Colonic mucosa (tissue), 4 donors: Measurements from ENCODE around the gene RNF168. TPM values are rescaled to one million over a fixed set of nuclear protein-coding genes. Genes with fewer than 3 reads are reported as not detected.

Experiments
- DNase-seq: peaks from one replicate; pipeline ENCODE4 v3.0.0-alpha.2; 2020
- H3K27ac ChIP-seq: fragments of 200-600 bp; one replicate; pipeline ENCODE4 v1.8.0; 2021
- H3K27me3 ChIP-seq: fragments of 200-600 bp; one replicate; pipeline ENCODE4 v1.8.0; 2021
- H3K36me3 ChIP-seq: fragments of 200-600 bp; one replicate; pipeline ENCODE4 v1.8.0; 2021
- H3K4me1 ChIP-seq: fragments of 200-600 bp; one replicate; pipeline ENCODE4 v1.8.0; 2021; ENCODE audit warnings: mild to moderate bottlenecking
- H3K4me3 ChIP-seq: fragments of 200-600 bp; one replicate; pipeline ENCODE4 v1.8.0; 2021
- H3K9ac ChIP-seq, 2 donors: one replicate each; pipeline ENCODE4 v1.7.0; 2013; ENCODE audit warnings: control low read depth in 2 of 2, low read depth in 2 of 2, low read length in 2 of 2
- H3K9me3 ChIP-seq: fragments of 200-600 bp; one replicate; pipeline ENCODE4 v1.8.0; 2021
- intact Hi-C: fragments of 100-400 bp; cut with DNase I; formaldehyde crosslinking; loops from one replicate; pipeline ENCODE4 v1.14.1; 2022
- total RNA-seq, 2 donors: library from RNA; stranded (reverse); fragmentation: NEBNext Ultra II Directional in 1 of 2; extraction: Animal tissue kit (Norgen Biotek cat#: 25700) in 1 of 2; gene quantifications; one replicate each; pipeline ENCODE4 v1.2.1, GENCODE V29; 2021
- TF ChIP-seq, protein P1 (sequence below): fragments of 200-600 bp; IDR thresholded peaks from one replicate; pipeline ENCODE4 v1.8.0; 2022; ENCODE audit warnings: antibody characterized with exemption, mild to moderate bottlenecking
- donor health status: healthy.
- donor health status: DM: no; HTN: no; CAD: no.
- donor health status: DM: no; HTN: no; CAD: no.

Gene RNF168
- total RNA-seq, 2 donors from 2014 or later = 30.3 to 34.2 TPM

DNA sequence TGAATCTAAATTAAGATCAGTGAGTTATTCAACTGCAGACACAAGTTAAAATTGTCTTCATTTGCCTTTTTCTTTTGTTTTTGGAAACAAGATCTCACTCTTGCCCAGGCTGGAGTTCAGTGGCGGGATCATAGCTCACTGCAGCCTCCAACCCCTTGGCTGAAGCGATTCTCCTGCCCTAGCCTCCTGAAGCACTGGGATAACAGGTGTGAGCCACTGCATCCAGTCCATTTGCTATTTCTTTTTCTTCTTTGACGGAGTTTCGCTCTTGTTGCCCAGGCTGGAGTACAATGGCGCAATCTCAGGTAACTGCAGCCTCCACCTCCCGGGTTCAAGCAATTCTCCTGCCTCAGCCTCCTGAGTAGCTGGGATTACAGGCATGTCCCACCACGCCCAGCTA is 10.3 kb downstream of the RNF168 start:
- H3K4me3 ChIP-seq = no peak overlapping the region
- H3K27me3 ChIP-seq = no peaks in the 10 kb centered on the region
- no peak overlapping the region for H3K27ac ChIP-seq
- intact Hi-C loops = no loop called here
- no peak for DNase-seq
- no peaks in the 10 kb centered on the region for H3K9me3 ChIP-seq
- H3K9ac ChIP-seq = no peak overlapping the region
- no peaks in the 10 kb centered on the region for H3K36me3 ChIP-seq
- H3K4me1 ChIP-seq = no peaks in the 10 kb centered on the region
- TF ChIP-seq, protein P1, sequence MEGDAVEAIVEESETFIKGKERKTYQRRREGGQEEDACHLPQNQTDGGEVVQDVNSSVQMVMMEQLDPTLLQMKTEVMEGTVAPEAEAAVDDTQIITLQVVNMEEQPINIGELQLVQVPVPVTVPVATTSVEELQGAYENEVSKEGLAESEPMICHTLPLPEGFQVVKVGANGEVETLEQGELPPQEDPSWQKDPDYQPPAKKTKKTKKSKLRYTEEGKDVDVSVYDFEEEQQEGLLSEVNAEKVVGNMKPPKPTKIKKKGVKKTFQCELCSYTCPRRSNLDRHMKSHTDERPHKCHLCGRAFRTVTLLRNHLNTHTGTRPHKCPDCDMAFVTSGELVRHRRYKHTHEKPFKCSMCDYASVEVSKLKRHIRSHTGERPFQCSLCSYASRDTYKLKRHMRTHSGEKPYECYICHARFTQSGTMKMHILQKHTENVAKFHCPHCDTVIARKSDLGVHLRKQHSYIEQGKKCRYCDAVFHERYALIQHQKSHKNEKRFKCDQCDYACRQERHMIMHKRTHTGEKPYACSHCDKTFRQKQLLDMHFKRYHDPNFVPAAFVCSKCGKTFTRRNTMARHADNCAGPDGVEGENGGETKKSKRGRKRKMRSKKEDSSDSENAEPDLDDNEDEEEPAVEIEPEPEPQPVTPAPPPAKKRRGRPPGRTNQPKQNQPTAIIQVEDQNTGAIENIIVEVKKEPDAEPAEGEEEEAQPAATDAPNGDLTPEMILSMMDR = no peak

DNA sequence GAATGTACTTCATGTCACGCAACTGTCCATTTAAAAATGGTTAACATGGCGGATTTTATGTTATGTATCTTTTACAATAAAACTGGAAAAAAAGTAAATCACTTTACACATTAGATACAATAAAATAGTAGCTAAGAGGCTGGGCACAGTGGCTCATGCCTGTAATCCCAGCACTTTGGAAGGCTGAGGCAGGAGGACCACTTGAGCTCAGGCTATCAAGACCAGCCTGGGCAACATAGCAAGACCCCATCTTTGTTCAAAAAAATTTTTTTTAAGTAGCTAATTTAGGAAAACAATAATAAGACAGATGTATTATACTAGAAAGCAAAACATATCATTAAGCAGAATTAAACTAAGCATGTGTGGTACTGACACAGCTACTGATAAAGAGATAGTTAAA is 11.5 kb downstream of the RNF168 start:
- Histone ChIP-seq H3K4me1 (no peaks in the 10 kb centered on the region), H3K27ac (no peak overlapping the region), H3K27me3 (no peaks in the 10 kb centered on the region), H3K9ac (no peak overlapping the region), H3K4me3 (no peak overlapping the region), H3K36me3 (no peaks in the 10 kb centered on the region), H3K9me3 (no peaks in the 10 kb centered on the region)
- TF ChIP-seq, protein P1 = no peak
- intact Hi-C loops = no loop called here
- DNase-seq = no peak

DNA sequence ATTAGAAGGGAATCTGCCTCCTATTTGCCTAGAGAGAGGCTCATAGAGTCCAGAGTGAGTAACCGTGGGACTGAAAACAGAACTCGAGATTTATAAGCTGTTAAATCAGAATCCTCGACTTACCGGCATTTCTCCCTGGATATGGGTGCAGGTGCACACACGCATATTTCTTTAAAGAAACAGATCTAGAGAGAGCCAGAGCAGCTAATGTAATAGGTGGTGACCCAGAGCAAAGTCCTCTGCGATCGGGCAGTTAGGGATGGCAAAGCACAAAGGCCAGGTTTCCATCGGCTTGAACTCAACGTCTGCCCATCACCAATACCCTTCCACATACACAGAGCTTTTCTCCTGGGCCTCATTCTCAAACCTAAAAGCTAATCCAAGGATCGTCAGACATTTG is 13.8 kb downstream of the RNF168 start:
- TF ChIP-seq, protein P1 = no peak
- intact Hi-C loops = no loop called here
- H3K27me3 ChIP-seq = no peaks in the 10 kb centered on the region
- H3K36me3 ChIP-seq = no peaks in the 10 kb centered on the region
- no peak overlapping the region for H3K4me3 ChIP-seq
- H3K9ac ChIP-seq = no peak overlapping the region
- H3K4me1 ChIP-seq = no peaks in the 10 kb centered on the region
- H3K27ac ChIP-seq = no peak overlapping the region
- no peaks in the 10 kb centered on the region for H3K9me3 ChIP-seq
- no peak for DNase-seq

DNA sequence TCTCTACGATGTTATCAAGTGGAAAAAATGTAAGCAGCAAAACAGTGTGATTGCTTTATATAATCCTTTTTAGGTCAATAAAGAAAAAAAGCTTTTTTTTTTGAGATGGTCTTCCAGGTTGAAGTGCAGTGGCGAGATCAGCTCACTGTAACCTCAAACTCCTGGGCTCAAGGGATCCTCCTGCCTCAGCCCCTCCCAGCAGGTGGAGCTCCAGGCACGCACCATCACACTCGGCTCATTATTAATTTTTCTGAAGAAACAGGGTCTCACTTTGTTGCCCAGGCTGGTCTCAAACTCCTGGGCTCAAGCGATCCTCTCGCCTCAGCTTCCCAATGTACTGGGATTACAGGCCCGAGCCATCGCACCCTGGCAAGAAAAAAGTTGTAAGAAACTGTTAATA is 17.3 kb downstream of the RNF168 start:
- no peak overlapping the region for H3K9ac ChIP-seq
- no peak for DNase-seq
- H3K36me3 ChIP-seq = peaks cover 5% of the 10 kb centered on the region

DNA sequence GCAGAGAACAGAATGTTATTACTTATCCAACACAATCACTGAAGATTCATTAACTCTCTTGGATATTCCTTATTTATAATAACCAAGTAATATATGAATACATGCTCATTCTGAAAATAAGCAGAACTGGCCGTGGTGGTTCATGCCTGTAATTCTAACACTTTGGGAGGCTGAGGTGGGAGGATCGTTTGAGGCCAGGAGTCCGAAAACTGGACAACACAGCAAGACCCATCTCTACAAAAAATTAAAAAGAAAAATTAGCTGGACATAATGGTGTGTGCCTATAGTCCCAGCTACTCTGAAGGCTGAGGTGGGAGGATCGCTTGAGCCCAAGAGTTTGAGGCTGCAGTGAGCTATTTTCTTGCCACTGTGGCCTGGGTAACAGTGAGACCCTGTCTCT is 25.9 kb downstream of the RNF168 start:
- Histone ChIP-seq H3K36me3 (peaks cover 6% of the 10 kb centered on the region), H3K27ac (no peak overlapping the region), H3K4me3 (no peak overlapping the region), H3K9ac (no peak overlapping the region), H3K27me3 (no peaks in the 10 kb centered on the region), H3K9me3 (no peaks in the 10 kb centered on the region), H3K4me1 (no peaks in the 10 kb centered on the region)
- intact Hi-C loops = no loop called here
- TF ChIP-seq, protein P1 = no peak
- no peak for DNase-seq

More for the DNA sequence above, 17.3 kb downstream of the RNF168 start:
- Histone ChIP-seq H3K27me3 (no peaks in the 10 kb centered on the region), H3K4me3 (no peak overlapping the region), H3K4me1 (no peaks in the 10 kb centered on the region), H3K9me3 (no peaks in the 10 kb centered on the region), H3K27ac (no peak overlapping the region)
- TF ChIP-seq, protein P1 = no peak
- intact Hi-C loops = no loop called here

DNA sequence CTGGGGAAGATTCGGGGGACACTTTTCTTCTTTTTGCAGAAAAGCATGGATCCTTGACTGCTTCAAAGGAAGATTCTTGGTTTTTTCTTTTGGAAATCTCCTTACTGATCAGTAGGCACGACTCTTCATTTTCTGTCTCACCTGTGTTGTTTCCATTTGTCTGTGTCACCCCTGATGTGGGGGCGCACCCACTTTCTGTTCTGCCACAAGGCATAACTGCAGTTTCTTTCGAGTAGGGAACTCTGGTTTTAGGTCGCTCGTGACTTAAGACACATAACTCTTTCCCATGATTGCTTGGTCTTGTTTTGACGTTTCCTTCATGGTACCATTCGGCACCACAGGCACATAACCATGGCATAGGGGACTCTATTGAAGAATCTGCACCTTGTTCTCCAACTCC is 31.3 kb downstream of the RNF168 start:
- intact Hi-C loops = no loop called here
- Histone ChIP-seq H3K4me3 (no peak overlapping the region), H3K36me3 (peaks cover 7% of the 10 kb centered on the region), H3K27me3 (no peaks in the 10 kb centered on the region), H3K9me3 (no peaks in the 10 kb centered on the region), H3K27ac (no peak overlapping the region), H3K9ac (no peak overlapping the region), H3K4me1 (no peaks in the 10 kb centered on the region)
- no peak for DNase-seq
- TF ChIP-seq, protein P1 = no peak
